ENCODE measurements around the gene GNAQ.

The GNAQ gene

DNA sequence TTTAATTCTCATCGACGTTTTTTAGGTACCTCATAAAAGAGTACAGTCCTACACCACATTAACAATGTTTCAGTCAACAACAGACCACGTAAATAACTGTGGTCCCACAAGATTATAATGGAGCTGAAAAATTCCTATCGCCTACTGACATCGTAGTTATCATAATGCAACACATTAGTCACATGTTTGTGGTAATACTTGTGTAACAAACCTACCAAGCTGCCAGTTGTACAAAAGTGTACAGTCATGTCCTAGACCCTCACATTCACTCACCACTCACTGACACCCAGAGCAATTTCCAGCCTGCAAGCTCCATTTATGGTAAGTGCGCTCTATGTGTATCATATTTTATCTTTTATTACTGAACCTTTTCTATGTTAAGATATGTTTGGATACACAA is 16.8 kb downstream of the GNAQ start:
- Histone ChIP-seq H3K36me3 (ENCODE audit: control insufficient read depth in 1 of 2, insufficient read depth in 2 of 2, low read length in 2 of 2) (no peaks in the 10 kb centered on the region), H3K4me2 (ENCODE audit: low read length) (no peak overlapping the region), H2AK5ac (ENCODE audit: low read length) (no peak overlapping the region), H4K91ac (ENCODE audit: low read depth, low read length) (no peak overlapping the region), H3K4me3 (ENCODE audit: low read depth, low read length) (no peak overlapping the region), H3K79me2 (ENCODE audit: control insufficient read depth, insufficient read depth, low read length, poor library complexity) (no peaks in the 10 kb centered on the region), H4K12ac (ENCODE audit: low read depth, low read length) (no peak overlapping the region), H3K4ac (ENCODE audit: low read depth, low read length) (no peak overlapping the region), H3K27me3 (ENCODE audit: insufficient read depth, low read length) (no peaks in the 10 kb centered on the region), H2BK12ac (ENCODE audit: low read length) (no peak overlapping the region), H2AFZ (ENCODE audit: insufficient read depth, low read length, poor library complexity) (no peak overlapping the region), H2BK120ac (ENCODE audit: insufficient read depth, low read length, poor library complexity) (no peak overlapping the region), H3K4me1 (ENCODE audit: control insufficient read depth in 1 of 2, insufficient read depth in 2 of 2, low read length in 2 of 2) (peaks cover 0 to 3% of the 10 kb centered on the region in 2 experiments), H3K14ac (ENCODE audit: low read length) (no peak overlapping the region), H3K9me3 (ENCODE audit: insufficient read depth, low read depth, low read length) (no peaks in the 10 kb centered on the region), H3K79me1 (ENCODE audit: low read length) (no peaks in the 10 kb centered on the region), H4K8ac (ENCODE audit: low read depth, low read length) (no peak overlapping the region), H3K9ac (ENCODE audit: low read length) (no peak overlapping the region), H3K27ac (ENCODE audit: low read depth, low read length) (no peak overlapping the region), H3K18ac (ENCODE audit: low read length) (no peak overlapping the region), H3K23ac (ENCODE audit: low read length) (no peak overlapping the region), H2BK5ac (ENCODE audit: low read depth, low read length, poor library complexity) (no peak overlapping the region)
- peak in 1 of 2 donors; percentile 59 for DNase-seq
- no CpG with 5 or more reads among the region's 6 CpGs for WGBS (ENCODE audit: extremely low coverage, insufficient coverage, insufficient read length)

- no peaks in the 10 kb centered on the region for H3K27me3 ChIP-seq (ENCODE audit: insufficient read depth, low read length)
- H3K9ac ChIP-seq (ENCODE audit: low read length) = no peak overlapping the region
- H3K27ac ChIP-seq (ENCODE audit: low read depth, low read length) = no peak overlapping the region
- H2BK12ac ChIP-seq (ENCODE audit: low read length) = no peak overlapping the region
- no peaks in the 10 kb centered on the region for H3K9me3 ChIP-seq (ENCODE audit: insufficient read depth, low read depth, low read length)
- no peak overlapping the region for H3K23ac ChIP-seq (ENCODE audit: low read length)
- H3K4me2 ChIP-seq (ENCODE audit: low read length) = no peak overlapping the region
- H3K79me1 ChIP-seq (ENCODE audit: low read length) = no peaks in the 10 kb centered on the region
- H2AK5ac ChIP-seq (ENCODE audit: low read length) = no peak overlapping the region
- H3K4ac ChIP-seq (ENCODE audit: low read depth, low read length) = no peak overlapping the region
- no CpG with 5 or more reads among the region's 1 CpG for WGBS (ENCODE audit: extremely low coverage, insufficient coverage, insufficient read length)
- H2BK5ac ChIP-seq (ENCODE audit: low read depth, low read length, poor library complexity) = no peak overlapping the region
- no peak overlapping the region for H4K8ac ChIP-seq (ENCODE audit: low read depth, low read length)
- peaks cover 1% of the 10 kb centered on the region for H3K79me2 ChIP-seq (ENCODE audit: control insufficient read depth, insufficient read depth, low read length, poor library complexity)
- H3K36me3 ChIP-seq (ENCODE audit: control insufficient read depth in 1 of 2, insufficient read depth in 2 of 2, low read length in 2 of 2) = no peaks in the 10 kb centered on the region
- H4K12ac ChIP-seq (ENCODE audit: low read depth, low read length) = no peak overlapping the region
- H3K14ac ChIP-seq (ENCODE audit: low read length) = no peak overlapping the region
- no peak overlapping the region for H4K91ac ChIP-seq (ENCODE audit: low read depth, low read length)
- H2BK120ac ChIP-seq (ENCODE audit: insufficient read depth, low read length, poor library complexity) = no peak overlapping the region
- DNase-seq = peak in 1 of 2 donors; percentile 30
- no peak overlapping the region for H3K18ac ChIP-seq (ENCODE audit: low read length)
- no peak overlapping the region for H3K4me3 ChIP-seq (ENCODE audit: low read depth, low read length)
- no peak overlapping the region for H2AFZ ChIP-seq (ENCODE audit: insufficient read depth, low read length, poor library complexity)
- H3K4me1 ChIP-seq (ENCODE audit: control insufficient read depth in 1 of 2, insufficient read depth in 2 of 2, low read length in 2 of 2) = peaks cover 0 to 5% of the 10 kb centered on the region in 2 experiments
Observed at GRCh38 chr9:78013934-78014333, 17.7 kb downstream of the GNAQ start.

DNA sequence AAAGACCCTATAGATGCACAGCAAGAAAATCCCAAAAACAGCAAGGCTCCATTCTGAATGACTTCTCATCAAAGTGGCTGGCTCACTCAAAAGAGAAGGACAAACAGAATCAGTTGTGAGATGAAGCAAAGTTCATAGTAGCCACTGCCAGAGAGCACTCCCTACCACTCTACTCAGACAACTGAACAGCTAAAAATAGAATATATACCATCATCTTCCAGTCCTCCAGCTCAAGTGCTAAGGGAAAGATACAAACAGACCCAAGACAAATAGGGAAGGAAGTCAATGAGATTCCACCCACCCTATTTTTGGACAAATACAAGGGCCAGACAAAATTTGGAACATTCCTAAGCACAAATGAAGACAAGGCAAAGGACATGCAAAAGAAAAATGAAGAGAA is 20.6 kb downstream of the GNAQ start:
- H3K27me3 ChIP-seq (ENCODE audit: insufficient read depth, low read length) = no peaks in the 10 kb centered on the region
- H3K79me1 ChIP-seq (ENCODE audit: low read length) = no peaks in the 10 kb centered on the region
- H3K27ac ChIP-seq (ENCODE audit: low read depth, low read length) = no peak overlapping the region
- H2BK120ac ChIP-seq (ENCODE audit: insufficient read depth, low read length, poor library complexity) = no peak overlapping the region
- H3K79me2 ChIP-seq (ENCODE audit: control insufficient read depth, insufficient read depth, low read length, poor library complexity) = peaks cover 1% of the 10 kb centered on the region
- H3K14ac ChIP-seq (ENCODE audit: low read length) = no peak overlapping the region
- H3K4me3 ChIP-seq (ENCODE audit: low read depth, low read length) = no peak overlapping the region
- H3K4me1 ChIP-seq (ENCODE audit: control insufficient read depth in 1 of 2, insufficient read depth in 2 of 2, low read length in 2 of 2) = peaks cover 0 to 5% of the 10 kb centered on the region in 2 experiments
- H3K4ac ChIP-seq (ENCODE audit: low read depth, low read length) = peak overlapping the region; percentile 3
- no peak for DNase-seq
- no peak overlapping the region for H2AK5ac ChIP-seq (ENCODE audit: low read length)
- no peak overlapping the region for H2BK5ac ChIP-seq (ENCODE audit: low read depth, low read length, poor library complexity)
- no peak overlapping the region for H3K23ac ChIP-seq (ENCODE audit: low read length)
- no peak overlapping the region for H2BK12ac ChIP-seq (ENCODE audit: low read length)
- no peak overlapping the region for H3K4me2 ChIP-seq (ENCODE audit: low read length)
- no peak overlapping the region for H4K12ac ChIP-seq (ENCODE audit: low read depth, low read length)
- no peak overlapping the region for H3K18ac ChIP-seq (ENCODE audit: low read length)
- H2AFZ ChIP-seq (ENCODE audit: insufficient read depth, low read length, poor library complexity) = no peak overlapping the region
- no peaks in the 10 kb centered on the region for H3K36me3 ChIP-seq (ENCODE audit: control insufficient read depth in 1 of 2, insufficient read depth in 2 of 2, low read length in 2 of 2)
- no peaks in the 10 kb centered on the region for H3K9me3 ChIP-seq (ENCODE audit: insufficient read depth, low read depth, low read length)
- no peak overlapping the region for H4K8ac ChIP-seq (ENCODE audit: low read depth, low read length)
- no peak overlapping the region for H3K9ac ChIP-seq (ENCODE audit: low read length)
- no peak overlapping the region for H4K91ac ChIP-seq (ENCODE audit: low read depth, low read length)

DNA sequence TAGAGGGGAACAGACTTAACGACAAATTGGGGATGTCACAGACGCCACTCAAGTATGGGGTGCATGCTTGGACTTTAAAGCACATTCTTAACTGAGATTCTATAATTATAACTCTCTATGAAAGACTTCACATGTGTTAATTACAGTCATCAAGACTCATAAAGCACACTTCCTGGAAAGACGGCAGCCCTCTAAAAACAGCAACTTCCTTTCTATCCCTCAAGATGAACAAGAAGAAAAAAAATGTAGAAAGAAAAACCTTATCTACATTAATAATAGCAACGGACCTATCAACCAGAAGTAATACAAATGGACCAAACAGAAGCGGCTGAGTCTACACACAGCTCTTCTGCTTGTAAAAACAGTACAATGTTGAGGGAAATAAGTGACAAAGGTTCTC is 21.2 kb downstream of the GNAQ start:
- no peak overlapping the region for H2AFZ ChIP-seq (ENCODE audit: insufficient read depth, low read length, poor library complexity)
- no peaks in the 10 kb centered on the region for H3K79me1 ChIP-seq (ENCODE audit: low read length)
- no peak overlapping the region for H2BK5ac ChIP-seq (ENCODE audit: low read depth, low read length, poor library complexity)
- H3K27me3 ChIP-seq (ENCODE audit: insufficient read depth, low read length) = no peaks in the 10 kb centered on the region
- H2BK120ac ChIP-seq (ENCODE audit: insufficient read depth, low read length, poor library complexity) = no peak overlapping the region
- H3K79me2 ChIP-seq (ENCODE audit: control insufficient read depth, insufficient read depth, low read length, poor library complexity) = peaks cover 1% of the 10 kb centered on the region
- no peak overlapping the region for H2BK12ac ChIP-seq (ENCODE audit: low read length)
- no peak overlapping the region for H3K14ac ChIP-seq (ENCODE audit: low read length)
- no peak overlapping the region for H4K91ac ChIP-seq (ENCODE audit: low read depth, low read length)
- no peak overlapping the region for H3K27ac ChIP-seq (ENCODE audit: low read depth, low read length)
- H3K18ac ChIP-seq (ENCODE audit: low read length) = no peak overlapping the region
- H3K4me3 ChIP-seq (ENCODE audit: low read depth, low read length) = no peak overlapping the region
- no peak overlapping the region for H3K9ac ChIP-seq (ENCODE audit: low read length)
- no peak overlapping the region for H3K4ac ChIP-seq (ENCODE audit: low read depth, low read length)
- H3K4me2 ChIP-seq (ENCODE audit: low read length) = no peak overlapping the region
- WGBS (ENCODE audit: extremely low coverage, insufficient coverage, insufficient read length) = no CpG with 5 or more reads among the region's 5 CpGs
- no peaks in the 10 kb centered on the region for H3K9me3 ChIP-seq (ENCODE audit: insufficient read depth, low read depth, low read length)
- no peak overlapping the region for H2AK5ac ChIP-seq (ENCODE audit: low read length)
- H3K23ac ChIP-seq (ENCODE audit: low read length) = no peak overlapping the region
- H4K8ac ChIP-seq (ENCODE audit: low read depth, low read length) = no peak overlapping the region
- H3K4me1 ChIP-seq (ENCODE audit: control insufficient read depth in 1 of 2, insufficient read depth in 2 of 2, low read length in 2 of 2) = peaks cover 0 to 7% of the 10 kb centered on the region in 2 experiments
- DNase-seq = no peak
- H3K36me3 ChIP-seq (ENCODE audit: control insufficient read depth in 1 of 2, insufficient read depth in 2 of 2, low read length in 2 of 2) = no peaks in the 10 kb centered on the region
- no peak overlapping the region for H4K12ac ChIP-seq (ENCODE audit: low read depth, low read length)
